Sigmoid colon (tissue), 7 donors: ENCODE results near the gene OGFR. TPM values are rescaled to one million over a fixed set of nuclear protein-coding genes. Genes with fewer than 3 reads are reported as not detected.

Source experiments
- DNase-seq: peaks from one replicate; pipeline ENCODE4 v3.0.0-alpha.2; 2019
- H3K27ac ChIP-seq, 4 donors: fragments of 200-600 bp; sonication (generic); one replicate each; pipeline ENCODE4 v1.5.1; 2016 to 2019; ENCODE audit warnings: mild to moderate bottlenecking in 1 of 4
- H3K27me3 ChIP-seq, 3 donors: fragments of 200-600 bp; sonication (generic); one replicate each; pipeline ENCODE4 v1.5.1; 2019; ENCODE audit warnings: mild to moderate bottlenecking in 1 of 3
- H3K36me3 ChIP-seq, 4 donors: fragments of 200-600 bp; sonication (generic); one replicate each; pipeline ENCODE4 v1.5.1; 2016 to 2019
- H3K4me1 ChIP-seq, 4 donors: fragments of 200-600 bp; sonication (generic); one replicate each; pipeline ENCODE4 v1.5.1; 2017 to 2019
- H3K4me3 ChIP-seq, 4 donors: fragments of 200-600 bp; sonication (generic); one replicate each; pipeline ENCODE4 v1.5.1; 2017 to 2019; ENCODE audit warnings: mild to moderate bottlenecking in 2 of 4, moderate library complexity in 1 of 4
- H3K9me3 ChIP-seq, 4 donors: fragments of 200-600 bp in 3 of 4; sonication (generic) in 3 of 4; one replicate each; pipeline versions ENCODE4 v1.5.1 to v1.6.1; 2013 to 2019
- CTCF ChIP-seq, 4 experiments: fragments of 450-650 bp in 3 of 4; fragments of 200-600 bp in 1 of 4; IDR thresholded peaks; one replicate each; pipeline ENCODE4 v1.5.1; 2016 to 2019; ENCODE audit warnings: antibody characterized with exemption in 4 of 4, mild to moderate bottlenecking in 3 of 4, moderate library complexity in 2 of 4
- EP300 ChIP-seq, 4 donors: sonication (generic); formaldehyde crosslinking; IDR thresholded peaks; one replicate each; pipeline ENCODE4 v1.6.1; 2017; ENCODE audit warnings: antibody characterized with exemption in 4 of 4
- POLR2A ChIP-seq, 2 donors: fragments of 450-650 bp; IDR thresholded peaks; one replicate each; pipeline ENCODE4 v1.6.1; 2016; ENCODE audit warnings: antibody characterized with exemption in 2 of 2, mild to moderate bottlenecking in 2 of 2, moderate library complexity in 2 of 2
- POLR2AphosphoS5 ChIP-seq, 4 donors: sonication (generic); formaldehyde crosslinking; IDR thresholded peaks; one replicate each; pipeline ENCODE4 v1.6.1; 2017; ENCODE audit warnings: antibody characterized with exemption in 4 of 4
- WGBS, 2 donors: extraction: QIAGEN DNeasy Blood & Tissue Kit; methylation state at CpG; one replicate each; pipeline ENCODE4 v1.1.7; 2013; 5-methylcytosine and 5-hydroxymethylcytosine counted together
- intact Hi-C: fragments of 100-400 bp; cut with DNase I; formaldehyde crosslinking; loops from one replicate; pipeline ENCODE4 v1.15.1; 2023
- polyA plus RNA-seq, 3 donors: library from polyadenylated mRNA; stranded (reverse); fragments of 200-250 nt; gene quantifications; one replicate each; pipeline ENCODE4 v1.2.3, GENCODE V29; 2013
- total RNA-seq, 4 donors: library from RNA; depleted of rRNA; stranded (reverse); fragments of >200 nt; gene quantifications; one replicate each; pipeline ENCODE4 v1.1.0, GENCODE V29; 2016
- donor health status: healthy with polysubstance abuse.
- donor health status: Bipolar disorder and iron deficiency.
- donor health status: healthy.

OGFR gene
- total and polyA plus RNA-seq, 7 donors, result 22.2 to 64.8 (median 46.6) TPM

- H3K27me3 ChIP-seq, result no peaks in the 10 kb centered on the region
- DNase-seq, result no peak
- H3K36me3 ChIP-seq, result no peaks in the 10 kb centered on the region
- H3K9me3 ChIP-seq, result no peaks in the 10 kb centered on the region
- H3K4me3 ChIP-seq, result no peak overlapping the region
- no peak for TF ChIP-seq CTCF (IDR thresholded peaks at IDR 0.05)
- no peak for TF ChIP-seq EP300 (IDR thresholded peaks at IDR 0.05)
- TF ChIP-seq POLR2A (IDR thresholded peaks at IDR 0.05), result no peak
- TF ChIP-seq POLR2AphosphoS5 (IDR thresholded peaks at IDR 0.05), result no peak
- H3K27ac ChIP-seq, result no peak overlapping the region
- 91 to 93% methylated on average over 24 of the region's 24 CpGs for WGBS, 2 donors
- intact Hi-C loops, result no loop called here
- H3K4me1 ChIP-seq, result peaks cover 0 to 11% (median 0%) of the 10 kb centered on the region in 4 donors
These were observed 28.5 kb upstream of the OGFR start for GRCh38 chr20:62776035-62776691.

GRCh38 chr20:62776692-62777527, 27.7 kb upstream of the OGFR start:
- 59 to 64% methylated on average over 14 of the region's 14 CpGs for WGBS, 2 donors
- TF ChIP-seq EP300 (IDR thresholded peaks at IDR 0.05), result no peak
- TF ChIP-seq POLR2A (IDR thresholded peaks at IDR 0.05), result no peak
- TF ChIP-seq POLR2AphosphoS5 (IDR thresholded peaks at IDR 0.05), result no peak
- TF ChIP-seq CTCF (IDR thresholded peaks at IDR 0.05), result no peak
- intact Hi-C loops, result no loop called here

GRCh38 chr20:62777528-62777830, 27.2 kb upstream of the OGFR start:
- no peak for DNase-seq
- no peaks in the 10 kb centered on the region for H3K27me3 ChIP-seq
- no peak overlapping the region for H3K27ac ChIP-seq
- 90 to 94% methylated on average over 8 of the region's 8 CpGs for WGBS, 2 donors
- H3K4me1 ChIP-seq, result peaks cover 0 to 16% (median 2%) of the 10 kb centered on the region in 4 donors
- no peaks in the 10 kb centered on the region for H3K9me3 ChIP-seq
- no peak overlapping the region for H3K4me3 ChIP-seq
- intact Hi-C loops, result no loop called here
- TF ChIP-seq CTCF (IDR thresholded peaks at IDR 0.05), result no peak
- no peak for TF ChIP-seq POLR2A (IDR thresholded peaks at IDR 0.05)
- no peak for TF ChIP-seq POLR2AphosphoS5 (IDR thresholded peaks at IDR 0.05)
- no peak for TF ChIP-seq EP300 (IDR thresholded peaks at IDR 0.05)
- no peaks in the 10 kb centered on the region for H3K36me3 ChIP-seq

More at GRCh38 chr20:62776692-62777527, 27.7 kb upstream of the OGFR start:
- Histone ChIP-seq H3K4me3 (no peak overlapping the region), H3K4me1 (peaks cover 0 to 11% (median 0%) of the 10 kb centered on the region in 4 donors), H3K9me3 (no peaks in the 10 kb centered on the region), H3K27me3 (no peaks in the 10 kb centered on the region), H3K27ac (no peak overlapping the region), H3K36me3 (no peaks in the 10 kb centered on the region)
- DNase-seq, result no peak

GRCh38 chr20:62778058-62778457, 26.6 kb upstream of the OGFR start:
- no peak for TF ChIP-seq EP300 (IDR thresholded peaks at IDR 0.05)
- no peak for TF ChIP-seq POLR2AphosphoS5 (IDR thresholded peaks at IDR 0.05)
- no peak for TF ChIP-seq CTCF (IDR thresholded peaks at IDR 0.05)
- no peak for TF ChIP-seq POLR2A (IDR thresholded peaks at IDR 0.05)
- Histone ChIP-seq H3K36me3 (no peaks in the 10 kb centered on the region), H3K4me1 (peaks cover 0 to 17% (median 5%) of the 10 kb centered on the region in 4 donors), H3K27ac (no peak overlapping the region), H3K4me3 (no peak overlapping the region), H3K27me3 (no peaks in the 10 kb centered on the region), H3K9me3 (no peaks in the 10 kb centered on the region)
- no peak for DNase-seq
- intact Hi-C loops, result no loop called here
- 92 to 95% methylated on average over 9 of the region's 9 CpGs for WGBS, 2 donors
